Ishikawa (cell line): ENCODE results near the gene WWOX.

ENCODE experiments used
- CEBPB ChIP-seq: IDR thresholded peaks from 2 replicates; pipeline ENCODE4 v1.6.1; 2012
- CREB1 ChIP-seq: IDR thresholded peaks from 2 replicates; pipeline ENCODE4 v1.6.1; 2012; ENCODE audit warnings: low read depth
- EGR1 ChIP-seq: IDR thresholded peaks from 2 replicates; pipeline ENCODE4 v1.6.1; 2012
- EP300 ChIP-seq: IDR thresholded peaks from 2 replicates; pipeline ENCODE4 v1.6.1; 2012; ENCODE audit warnings: borderline replicate concordance
- FOXM1 ChIP-seq: IDR thresholded peaks from 2 replicates; pipeline ENCODE4 v1.6.1; 2012; ENCODE audit warnings: low read depth, borderline replicate concordance
- MAX ChIP-seq: IDR thresholded peaks from 2 replicates; pipeline ENCODE4 v1.6.1; 2012
- NFIC ChIP-seq: IDR thresholded peaks from 2 replicates; pipeline ENCODE4 v1.6.1; 2012
- RAD21 ChIP-seq: IDR thresholded peaks from 2 replicates; pipeline ENCODE4 v1.6.1; 2012; ENCODE audit warnings: low read depth
- REST ChIP-seq: IDR thresholded peaks from 2 replicates; pipeline ENCODE4 v1.6.1; 2012; ENCODE audit warnings: low read depth, mild to moderate bottlenecking
- TAF1 ChIP-seq: IDR thresholded peaks from 2 replicates; pipeline ENCODE4 v1.6.1; 2012; ENCODE audit warnings: low read depth, mild to moderate bottlenecking
- TCF12 ChIP-seq: IDR thresholded peaks from 2 replicates; pipeline ENCODE4 v1.6.1; 2012; ENCODE audit warnings: low read depth
- TEAD4 ChIP-seq: IDR thresholded peaks from 2 replicates; pipeline ENCODE4 v1.6.1; 2012
- YY1 ChIP-seq: IDR thresholded peaks from 2 replicates; pipeline ENCODE4 v1.6.1; 2012; ENCODE audit warnings: low read depth
- ZBTB7A ChIP-seq: IDR thresholded peaks from 2 replicates; pipeline ENCODE4 v1.6.1; 2012; ENCODE audit warnings: low read depth
- TF ChIP-seq, protein P1 (sequence below): IDR thresholded peaks from 2 replicates; pipeline ENCODE4 v1.6.1; 2012

WWOX gene

GRCh38 chr16:78812582-78812981 lies 713.1 kb downstream of the WWOX start:
- TF ChIP-seq NFIC (no peak), RAD21 (no peak), FOXM1 (no peak), TCF12 (no peak), CEBPB (no peak), REST (no peak), EP300 (no peak), ZBTB7A (no peak), YY1 (no peak), TEAD4 (no peak), CREB1 (no peak), MAX (no peak), EGR1 (no peak)
- TF ChIP-seq, protein P1, sequence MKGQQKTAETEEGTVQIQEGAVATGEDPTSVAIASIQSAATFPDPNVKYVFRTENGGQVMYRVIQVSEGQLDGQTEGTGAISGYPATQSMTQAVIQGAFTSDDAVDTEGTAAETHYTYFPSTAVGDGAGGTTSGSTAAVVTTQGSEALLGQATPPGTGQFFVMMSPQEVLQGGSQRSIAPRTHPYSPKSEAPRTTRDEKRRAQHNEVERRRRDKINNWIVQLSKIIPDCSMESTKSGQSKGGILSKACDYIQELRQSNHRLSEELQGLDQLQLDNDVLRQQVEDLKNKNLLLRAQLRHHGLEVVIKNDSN: no peak

- TF ChIP-seq YY1 (no peak), TAF1 (no peak), FOXM1 (no peak)
These were observed 714.3 kb downstream of the WWOX start for GRCh38 chr16:78813661-78814311.

DNA sequence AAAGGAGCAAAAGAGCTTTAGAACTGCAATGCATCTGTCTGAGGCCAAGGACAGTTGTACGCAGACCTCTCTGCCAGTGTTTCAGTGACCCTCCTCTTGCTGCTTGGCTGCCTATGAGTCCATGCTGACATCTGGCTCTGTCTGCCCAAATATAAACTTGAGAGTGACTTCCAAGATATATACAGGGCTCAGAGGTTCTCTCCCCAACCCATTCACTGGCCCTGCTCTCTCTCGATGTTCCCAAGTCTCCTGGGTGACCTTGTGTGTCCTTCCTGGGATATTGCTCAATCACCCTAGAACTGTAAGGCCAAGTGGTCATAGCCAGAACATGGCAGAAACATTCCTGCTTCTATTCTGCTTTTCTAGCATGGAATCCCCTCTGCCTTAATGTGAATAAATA lies 716.3 kb downstream of the WWOX start:
- TF ChIP-seq CEBPB: no peak
- TF ChIP-seq TCF12: no peak
- no peak for TF ChIP-seq EGR1
- TF ChIP-seq MAX: no peak
- TF ChIP-seq, protein P1: no peak
- no peak for TF ChIP-seq FOXM1
- no peak for TF ChIP-seq EP300
- no peak for TF ChIP-seq REST
- no peak for TF ChIP-seq ZBTB7A
- no peak for TF ChIP-seq CREB1
- TF ChIP-seq RAD21: no peak
- TF ChIP-seq YY1: no peak
- TF ChIP-seq TEAD4: no peak
- TF ChIP-seq NFIC: no peak
- TF ChIP-seq TAF1: no peak

DNA sequence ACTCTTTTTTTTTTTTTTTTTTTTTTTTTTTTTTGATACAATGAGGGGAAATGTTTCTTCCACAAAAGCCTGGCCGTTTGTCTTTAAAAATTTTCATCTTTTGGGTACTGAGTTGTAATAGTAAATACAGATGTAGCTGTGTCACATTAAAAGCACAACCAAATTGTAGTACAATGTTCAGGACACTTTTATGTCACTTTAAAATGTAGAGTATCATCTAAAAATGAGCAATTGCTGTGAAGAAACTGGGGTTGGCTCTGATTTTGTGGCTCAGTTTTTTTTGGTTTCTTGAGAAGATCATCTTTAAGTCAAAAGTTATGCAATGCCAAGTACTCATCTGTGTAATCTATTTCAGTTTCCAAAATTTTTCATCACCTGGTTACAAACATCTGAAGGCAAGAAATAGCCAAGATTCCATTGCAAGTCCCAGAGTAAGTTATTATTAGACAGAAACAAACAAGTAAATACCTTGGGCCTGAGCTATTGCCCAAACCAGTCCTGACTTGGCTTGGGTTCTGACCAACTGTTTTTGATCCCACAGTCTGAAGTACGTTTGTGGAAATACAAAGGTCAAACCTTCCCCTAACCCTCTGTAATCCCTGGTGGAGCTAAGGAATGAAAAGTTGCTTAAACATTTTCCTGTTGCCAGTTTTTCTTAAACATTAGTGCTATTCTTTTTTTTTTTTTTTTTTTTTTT lies 717.2 kb downstream of the WWOX start:
- TF ChIP-seq YY1: no peak

GRCh38 chr16:78817200-78817739 lies 717.8 kb downstream of the WWOX start:
- TF ChIP-seq MAX (no peak), TCF12 (no peak), REST (no peak), YY1 (no peak), CREB1 (no peak), EGR1 (no peak), TEAD4 (no peak), EP300 (no peak), ZBTB7A (no peak), FOXM1 (no peak), CEBPB (no peak), NFIC (no peak), TAF1 (no peak), RAD21 (no peak)
- TF ChIP-seq, protein P1: no peak
